Activated T-cell treated with anti-CD3 and anti-CD28 coated beads, Interleukin-2, amount 50 U/mL, for 24 hours (primary cell): ENCODE results near the gene LACC1.
A peak's percentile ranks its signal among the peaks of the same experiment; 100 is the strongest.

ENCODE experiments used
- DNase-seq: peaks from one replicate; pipeline ENCODE4 v3.0.0-alpha.2; 2020
- H3K27ac Mint-ChIP-seq: 2 replicates; pipeline ENCODE4 v1.8.0; 2020; ENCODE audit warnings: mild to moderate bottlenecking, mixed read lengths
- H3K27me3 Mint-ChIP-seq: 2 replicates; pipeline ENCODE4 v1.8.0; 2020; ENCODE audit warnings: mixed read lengths
- H3K36me3 Mint-ChIP-seq: 2 replicates; pipeline ENCODE4 v1.8.0; 2020; ENCODE audit warnings: low read depth, mixed read lengths
- H3K4me1 Mint-ChIP-seq: 2 replicates; pipeline ENCODE4 v1.8.0; 2020; ENCODE audit warnings: low read depth, mixed read lengths
- H3K4me3 Mint-ChIP-seq: 2 replicates; pipeline ENCODE4 v1.8.0; 2020; ENCODE audit warnings: mild to moderate bottlenecking, moderate library complexity, mixed read lengths
- H3K9me3 Mint-ChIP-seq: 2 replicates; pipeline ENCODE4 v1.8.0; 2020; ENCODE audit warnings: mixed read lengths

The LACC1 gene

GRCh38 chr13:43879755-43880181, at the start of gene LACC1:
LACC1 (plus strand) TSS chr13:43879904; CDS start chr13:43880986, 1,082 bp downstream.
- H3K9me3 Mint-ChIP-seq: no peaks in the 10 kb centered on the region
- peaks cover 32% of the 10 kb centered on the region for H3K4me1 Mint-ChIP-seq
- H3K36me3 Mint-ChIP-seq: no peaks in the 10 kb centered on the region
- H3K27me3 Mint-ChIP-seq: peaks cover 17% of the 10 kb centered on the region
- H3K4me3 Mint-ChIP-seq: peak within 1 kb of the TSS; percentile 83
- DNase-seq: no peak
- H3K27ac Mint-ChIP-seq: peak within 1 kb of the TSS; percentile 93

GRCh38 chr13:43830497-43830881, 49.2 kb upstream of the LACC1 start:
- H3K4me1 Mint-ChIP-seq: no peaks in the 10 kb centered on the region
- H3K36me3 Mint-ChIP-seq: no peaks in the 10 kb centered on the region
- no peak overlapping the region for H3K27ac Mint-ChIP-seq
- H3K9me3 Mint-ChIP-seq: no peaks in the 10 kb centered on the region
- peaks cover 19% of the 10 kb centered on the region for H3K27me3 Mint-ChIP-seq
- DNase-seq: no peak
- H3K4me3 Mint-ChIP-seq: no peak overlapping the region

GRCh38 chr13:43831088-43831487, 48.6 kb upstream of the LACC1 start:
- H3K4me3 Mint-ChIP-seq: no peak overlapping the region
- no peaks in the 10 kb centered on the region for H3K4me1 Mint-ChIP-seq
- no peak overlapping the region for H3K27ac Mint-ChIP-seq
- H3K9me3 Mint-ChIP-seq: no peaks in the 10 kb centered on the region
- no peaks in the 10 kb centered on the region for H3K36me3 Mint-ChIP-seq
- peaks cover 19% of the 10 kb centered on the region for H3K27me3 Mint-ChIP-seq
- DNase-seq: no peak

- Mint-ChIP-seq H3K36me3 (no peaks in the 10 kb centered on the region), H3K9me3 (peaks cover 1% of the 10 kb centered on the region), H3K27me3 (peaks cover 4% of the 10 kb centered on the region), H3K4me3 (no peak overlapping the region), H3K27ac (no peak overlapping the region), H3K4me1 (no peaks in the 10 kb centered on the region)
- no peak for DNase-seq
These were observed 44.0 kb upstream of the LACC1 start for GRCh38 chr13:43835701-43836100.

GRCh38 chr13:43838909-43839308, 40.8 kb upstream of the LACC1 start:
- Mint-ChIP-seq H3K4me3 (no peak overlapping the region), H3K9me3 (peaks cover 1% of the 10 kb centered on the region), H3K4me1 (no peaks in the 10 kb centered on the region), H3K27ac (no peak overlapping the region), H3K36me3 (no peaks in the 10 kb centered on the region), H3K27me3 (peaks cover 3% of the 10 kb centered on the region)
- DNase-seq: no peak

GRCh38 chr13:43846496-43847158, 33.1 kb upstream of the LACC1 start:
- H3K27ac Mint-ChIP-seq: no peak overlapping the region
- DNase-seq: no peak
- peaks cover 16% of the 10 kb centered on the region for H3K9me3 Mint-ChIP-seq
- H3K36me3 Mint-ChIP-seq: peaks cover 18% of the 10 kb centered on the region
- H3K4me3 Mint-ChIP-seq: no peak overlapping the region
- H3K4me1 Mint-ChIP-seq: no peaks in the 10 kb centered on the region
- H3K27me3 Mint-ChIP-seq: peaks cover 12% of the 10 kb centered on the region

GRCh38 chr13:43848001-43848649, 31.6 kb upstream of the LACC1 start:
- Mint-ChIP-seq H3K36me3 (peaks cover 29% of the 10 kb centered on the region), H3K9me3 (peaks cover 29% of the 10 kb centered on the region), H3K4me1 (no peaks in the 10 kb centered on the region), H3K27me3 (peaks cover 12% of the 10 kb centered on the region), H3K27ac (no peak overlapping the region), H3K4me3 (no peak overlapping the region)
- no peak for DNase-seq

- H3K4me3 Mint-ChIP-seq: no peak overlapping the region
- no peak overlapping the region for H3K27ac Mint-ChIP-seq
- H3K36me3 Mint-ChIP-seq: peaks cover 34% of the 10 kb centered on the region
- DNase-seq: no peak
- peaks cover 5% of the 10 kb centered on the region for H3K27me3 Mint-ChIP-seq
- H3K4me1 Mint-ChIP-seq: no peaks in the 10 kb centered on the region
- H3K9me3 Mint-ChIP-seq: peaks cover 51% of the 10 kb centered on the region
These were observed 28.8 kb upstream of the LACC1 start for GRCh38 chr13:43850873-43851272.

- no peaks in the 10 kb centered on the region for H3K27me3 Mint-ChIP-seq
- no peak for DNase-seq
- peaks cover 34% of the 10 kb centered on the region for H3K36me3 Mint-ChIP-seq
- no peak overlapping the region for H3K27ac Mint-ChIP-seq
- peaks cover 51% of the 10 kb centered on the region for H3K9me3 Mint-ChIP-seq
- H3K4me3 Mint-ChIP-seq: no peak overlapping the region
- H3K4me1 Mint-ChIP-seq: no peaks in the 10 kb centered on the region
These were observed 26.7 kb upstream of the LACC1 start for GRCh38 chr13:43852923-43853404.

- H3K4me3 Mint-ChIP-seq: no peak overlapping the region
- H3K4me1 Mint-ChIP-seq: no peaks in the 10 kb centered on the region
- no peak overlapping the region for H3K27ac Mint-ChIP-seq
- no peak for DNase-seq
- H3K36me3 Mint-ChIP-seq: no peaks in the 10 kb centered on the region
- no peaks in the 10 kb centered on the region for H3K9me3 Mint-ChIP-seq
- H3K27me3 Mint-ChIP-seq: no peaks in the 10 kb centered on the region
These were observed 17.8 kb upstream of the LACC1 start for GRCh38 chr13:43861863-43862262.

GRCh38 chr13:43864921-43865320, 14.8 kb upstream of the LACC1 start:
- Mint-ChIP-seq H3K9me3 (no peaks in the 10 kb centered on the region), H3K27ac (no peak overlapping the region), H3K4me3 (no peak overlapping the region), H3K27me3 (no peaks in the 10 kb centered on the region), H3K36me3 (no peaks in the 10 kb centered on the region), H3K4me1 (no peaks in the 10 kb centered on the region)
- no peak for DNase-seq

GRCh38 chr13:43865892-43866291, 13.8 kb upstream of the LACC1 start:
- H3K27me3 Mint-ChIP-seq: no peaks in the 10 kb centered on the region
- no peak overlapping the region for H3K4me3 Mint-ChIP-seq
- no peaks in the 10 kb centered on the region for H3K9me3 Mint-ChIP-seq
- DNase-seq: no peak
- H3K27ac Mint-ChIP-seq: no peak overlapping the region
- H3K36me3 Mint-ChIP-seq: no peaks in the 10 kb centered on the region
- no peaks in the 10 kb centered on the region for H3K4me1 Mint-ChIP-seq

- DNase-seq: no peak
- Mint-ChIP-seq H3K27me3 (no peaks in the 10 kb centered on the region), H3K36me3 (no peaks in the 10 kb centered on the region), H3K9me3 (no peaks in the 10 kb centered on the region), H3K4me1 (peaks cover 2% of the 10 kb centered on the region), H3K4me3 (no peak overlapping the region), H3K27ac (no peak overlapping the region)
These were observed 7.5 kb upstream of the LACC1 start for GRCh38 chr13:43872181-43872580.

- Mint-ChIP-seq H3K4me3 (no peak overlapping the region), H3K36me3 (no peaks in the 10 kb centered on the region), H3K9me3 (no peaks in the 10 kb centered on the region), H3K27me3 (no peaks in the 10 kb centered on the region), H3K27ac (no peak overlapping the region), H3K4me1 (peaks cover 19% of the 10 kb centered on the region)
- no peak for DNase-seq
These were observed 5.1 kb upstream of the LACC1 start for GRCh38 chr13:43874504-43875092.

GRCh38 chr13:43876366-43876765, 3.3 kb upstream of the LACC1 start:
- H3K27me3 Mint-ChIP-seq: peaks cover 12% of the 10 kb centered on the region
- no peak overlapping the region for H3K27ac Mint-ChIP-seq
- H3K36me3 Mint-ChIP-seq: no peaks in the 10 kb centered on the region
- DNase-seq: no peak
- peaks cover 30% of the 10 kb centered on the region for H3K4me1 Mint-ChIP-seq
- H3K4me3 Mint-ChIP-seq: no peak overlapping the region
- no peaks in the 10 kb centered on the region for H3K9me3 Mint-ChIP-seq
